Activated CD8-positive, alpha-beta T cell treated with anti-CD3 and anti-CD28 coated beads for 36 hours (primary cell): ENCODE data around the gene PRRT4. TPM values are rescaled to one million over a fixed set of nuclear protein-coding genes. Genes with fewer than 3 reads are reported as not detected.

ENCODE experiments used
- ATAC-seq: fragments of 200-7000 bp; cut with Tn5 transposase; one replicate; pipeline ENCODE4 v1.10.0; 2021; ENCODE audit warnings: mild to moderate bottlenecking, moderate library complexity
- CTCF ChIA-PET: fragments of 350-600 bp; sonication (Branson Sonifier 250); formaldehyde crosslinking; loops from one replicate; lab custom pipeline; 2021; ENCODE audit warnings: antibody characterized with exemption; lab: Charles Lee
- POLR2A ChIA-PET: fragments of 350-600 bp; sonication (Branson Sonifier 250); formaldehyde crosslinking; loops from one replicate; lab custom pipeline; 2021; ENCODE audit warnings: antibody characterized with exemption; lab: Charles Lee
- DNase-seq: peaks from one replicate; pipeline ENCODE4 v3.0.0-alpha.2; 2020
- H3K27ac Mint-ChIP-seq: one replicate; pipeline ENCODE4 v1.8.0; 2021; ENCODE audit warnings: mild to moderate bottlenecking, mixed read lengths
- H3K27me3 Mint-ChIP-seq: one replicate; pipeline ENCODE4 v1.8.0; 2021; ENCODE audit warnings: mixed read lengths
- H3K36me3 Mint-ChIP-seq: one replicate; pipeline ENCODE4 v1.8.0; 2021; ENCODE audit warnings: low read depth, mixed read lengths
- H3K4me1 Mint-ChIP-seq: one replicate; pipeline ENCODE4 v1.8.0; 2021; ENCODE audit warnings: low read depth, mixed read lengths
- H3K4me3 Mint-ChIP-seq: one replicate; pipeline ENCODE4 v1.8.0; 2021; ENCODE audit warnings: mild to moderate bottlenecking, moderate library complexity, mixed read lengths
- H3K9me3 Mint-ChIP-seq: one replicate; pipeline ENCODE4 v1.8.0; 2021; ENCODE audit warnings: mixed read lengths
- CTCF ChIP-seq: fragments of 200-600 bp; IDR thresholded peaks from one replicate; pipeline ENCODE4 v1.8.0; 2022; ENCODE audit warnings: antibody characterized with exemption, mild to moderate bottlenecking
- intact Hi-C: fragments of 100-400 bp; cut with micrococcal nuclease; formaldehyde crosslinking; loops from one replicate; pipeline ENCODE4 v1.10.0; 2022
- total RNA-seq, 2 experiments: library from RNA; stranded (reverse); gene quantifications; one replicate each; pipeline ENCODE4 v1.2.3, GENCODE V29; 2021

PRRT4 gene
- total RNA-seq, 2 experiments from 2014 or later, result 0.20 to 0.69 TPM

DNA sequence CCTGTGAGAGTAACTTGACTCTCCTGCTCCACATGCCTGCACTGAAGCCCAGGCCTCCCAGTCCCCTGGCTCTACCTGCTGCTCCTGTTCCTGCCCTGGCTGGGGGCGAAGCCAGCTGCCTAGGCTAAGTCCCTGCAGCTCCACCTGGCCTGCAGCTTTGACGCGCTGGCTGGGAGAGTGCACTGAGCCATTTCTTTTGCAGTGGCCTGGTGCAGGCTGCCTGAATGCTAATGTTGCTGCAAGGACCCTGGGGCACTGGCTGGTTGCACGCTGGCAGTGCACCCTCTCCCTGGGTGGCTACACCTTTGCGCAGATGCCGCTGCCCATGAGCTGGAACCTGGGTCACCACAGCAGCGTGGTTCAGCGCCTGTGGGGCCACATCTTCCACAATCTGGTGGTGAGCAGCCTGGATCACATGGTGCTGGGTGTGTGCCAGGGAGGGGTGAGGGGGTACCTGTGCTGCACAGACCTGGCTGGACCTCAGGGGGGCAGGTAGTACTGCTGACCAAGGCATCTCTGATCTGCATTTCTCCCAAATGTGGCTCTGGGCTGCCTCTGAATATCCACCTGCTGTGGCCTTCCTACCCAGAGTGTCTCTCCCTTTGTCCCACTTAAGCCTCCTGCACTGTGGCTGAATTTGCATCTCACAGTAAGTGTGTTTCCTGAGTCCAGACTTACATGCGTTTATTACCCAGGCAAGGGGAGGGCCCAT, 28.3 kb upstream of the PRRT4 start:
- TF ChIP-seq CTCF, result no peak
- no peak overlapping the region for H3K4me3 Mint-ChIP-seq
- ChIA-PET POLR2A (interaction anchor here (0.8 to 1.0 kb wide), 2 partner anchors 23 to 42 kb away, joined by 3 read pairs; no protein-coding TSS in a partner anchor), CTCF (interaction anchor here (0.7 to 9.4 kb wide), 10 partner anchors 8 to 71 kb away, joined by 3 to 264 read pairs (median 10); partner anchors contain the start of genes PRRT4 and RBM28)
- no peaks in the 10 kb centered on the region for H3K9me3 Mint-ChIP-seq
- no peak overlapping the region for H3K27ac Mint-ChIP-seq
- H3K27me3 Mint-ChIP-seq, result no peaks in the 10 kb centered on the region
- peaks cover 2% of the 10 kb centered on the region for H3K36me3 Mint-ChIP-seq
- no peak for ATAC-seq
- intact Hi-C loops, result no loop called here
- no peaks in the 10 kb centered on the region for H3K4me1 Mint-ChIP-seq
- no peak for DNase-seq

DNA sequence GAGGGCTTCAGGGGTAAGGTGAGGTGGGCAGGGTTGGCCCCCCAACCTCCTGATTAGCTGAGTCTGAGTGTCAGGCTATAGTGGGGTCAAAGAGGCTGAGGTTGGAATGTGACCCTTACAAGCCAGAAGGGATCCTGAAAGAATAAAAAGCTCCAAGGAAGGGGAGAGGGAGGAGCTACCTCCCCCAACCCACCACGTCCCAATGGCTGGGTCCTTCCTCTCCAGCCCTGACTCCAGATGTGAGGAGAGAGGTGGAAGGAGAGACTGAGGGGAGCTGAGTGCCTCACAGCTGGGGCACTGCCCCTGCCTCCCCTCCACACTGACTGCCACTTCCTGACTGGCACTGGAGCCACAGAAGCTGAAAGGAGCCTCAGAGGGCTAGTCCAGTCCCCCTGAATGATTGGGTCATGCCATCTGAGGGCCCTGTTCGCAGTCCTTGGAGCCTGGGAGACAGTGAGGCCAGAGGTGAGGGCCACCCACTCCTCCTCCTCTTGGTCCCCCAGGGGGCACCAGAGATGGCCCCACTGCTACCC, 27.7 kb upstream of the PRRT4 start:
- Mint-ChIP-seq H3K27ac (no peak overlapping the region), H3K4me3 (no peak overlapping the region), H3K4me1 (no peaks in the 10 kb centered on the region), H3K27me3 (no peaks in the 10 kb centered on the region), H3K9me3 (no peaks in the 10 kb centered on the region), H3K36me3 (peaks cover 2% of the 10 kb centered on the region)
- ChIA-PET POLR2A (interaction anchor here (0.8 to 1.0 kb wide), 2 partner anchors 23 to 41 kb away, joined by 3 read pairs; no protein-coding TSS in a partner anchor), CTCF (interaction anchor here (0.7 to 9.4 kb wide), 12 partner anchors 8 to 85 kb away, joined by 3 to 264 read pairs (median 10); partner anchors contain the start of genes PRRT4 and RBM28)
- DNase-seq, result no peak
- TF ChIP-seq CTCF, result no peak
- intact Hi-C loops, result no loop called here
- no peak for ATAC-seq

GRCh38 chr7:128388145-128388485, 26.6 kb upstream of the PRRT4 start:
- CTCF ChIA-PET, result interaction anchor here (0.5 to 9.4 kb wide), 23 partner anchors 10 to 544 kb away, joined by 3 to 264 read pairs (median 9); partner anchors contain the start of genes IMPDH1, PRRT4 and RBM28
- Mint-ChIP-seq H3K27ac (no peak overlapping the region), H3K4me1 (no peaks in the 10 kb centered on the region), H3K9me3 (no peaks in the 10 kb centered on the region), H3K36me3 (peaks cover 2% of the 10 kb centered on the region), H3K27me3 (no peaks in the 10 kb centered on the region), H3K4me3 (no peak overlapping the region)
- ATAC-seq, result no peak
- intact Hi-C loops, result no loop called here
- POLR2A ChIA-PET, result interaction anchor here (0.9 kb wide), 1 partner anchor 58 kb away, joined by 3 read pairs; no protein-coding TSS in a partner anchor
- TF ChIP-seq CTCF, result no peak
- no peak for DNase-seq

DNA sequence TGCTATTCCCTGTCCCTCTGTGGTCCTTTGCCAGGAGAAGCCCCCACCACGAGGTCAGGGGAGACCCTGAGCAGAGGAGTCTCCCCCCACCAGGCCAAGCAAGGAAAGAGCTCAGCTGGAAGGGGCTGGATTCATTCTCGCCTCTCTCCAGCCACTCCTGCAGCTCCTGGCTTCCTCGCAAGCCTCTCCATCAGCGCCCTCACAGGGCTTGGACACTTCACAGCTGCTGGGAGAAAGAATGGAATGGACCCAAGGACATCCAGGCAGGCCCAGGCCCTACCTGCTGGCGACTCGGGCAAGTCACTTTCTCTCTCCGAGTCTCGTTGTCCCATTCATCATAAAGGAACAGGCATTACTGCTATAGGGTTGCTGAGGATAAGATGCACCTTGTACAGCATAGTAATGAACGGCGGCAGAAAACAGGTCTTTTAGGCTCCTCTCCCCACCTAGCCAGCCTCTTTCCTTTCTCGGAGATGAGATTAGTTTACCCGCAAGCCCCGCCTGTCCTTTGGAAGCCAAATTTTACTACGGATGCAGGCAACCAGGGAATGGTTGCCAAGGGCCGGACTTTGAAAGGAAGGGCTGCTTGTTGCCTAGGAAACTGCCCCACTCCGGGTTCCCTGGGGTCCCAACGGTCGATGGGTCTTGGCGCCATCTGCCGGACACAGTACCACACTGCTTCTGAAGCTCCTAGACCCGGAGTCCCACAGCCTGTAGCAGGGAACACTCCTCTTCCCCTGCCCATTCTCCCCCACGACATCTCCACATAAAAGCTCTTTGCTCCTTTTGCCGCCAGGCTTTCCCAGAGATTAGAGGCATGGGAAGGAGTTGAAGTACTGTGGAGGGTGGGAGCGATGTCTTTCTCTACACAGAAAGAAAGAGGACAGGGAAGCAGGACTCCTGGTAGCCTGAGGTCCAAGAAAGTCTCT, 26.0 kb upstream of the PRRT4 start:
- peak; percentile 85 for DNase-seq
- Mint-ChIP-seq H3K9me3 (no peaks in the 10 kb centered on the region), H3K4me1 (no peaks in the 10 kb centered on the region), H3K4me3 (no peak overlapping the region), H3K27me3 (no peaks in the 10 kb centered on the region), H3K27ac (no peak overlapping the region), H3K36me3 (peaks cover 2% of the 10 kb centered on the region)
- intact Hi-C loops, result loop anchor here (2.0 kb wide), 1 partner anchor 41 kb away; no protein-coding TSS in a partner anchor
- ChIA-PET POLR2A (interaction anchor here (0.8 to 1.0 kb wide), 3 partner anchors 34 to 58 kb away, joined by 3 read pairs; no protein-coding TSS in a partner anchor), CTCF (interaction anchor here (0.5 to 9.4 kb wide), 26 partner anchors 10 to 544 kb away, joined by 3 to 264 read pairs (median 5); partner anchors contain the start of genes IMPDH1, PRRT4 and RBM28)
- TF ChIP-seq CTCF, result peak; percentile 88
- peak; percentile 95 for ATAC-seq
